Measurements from ENCODE around the gene PROB1.

DNA sequence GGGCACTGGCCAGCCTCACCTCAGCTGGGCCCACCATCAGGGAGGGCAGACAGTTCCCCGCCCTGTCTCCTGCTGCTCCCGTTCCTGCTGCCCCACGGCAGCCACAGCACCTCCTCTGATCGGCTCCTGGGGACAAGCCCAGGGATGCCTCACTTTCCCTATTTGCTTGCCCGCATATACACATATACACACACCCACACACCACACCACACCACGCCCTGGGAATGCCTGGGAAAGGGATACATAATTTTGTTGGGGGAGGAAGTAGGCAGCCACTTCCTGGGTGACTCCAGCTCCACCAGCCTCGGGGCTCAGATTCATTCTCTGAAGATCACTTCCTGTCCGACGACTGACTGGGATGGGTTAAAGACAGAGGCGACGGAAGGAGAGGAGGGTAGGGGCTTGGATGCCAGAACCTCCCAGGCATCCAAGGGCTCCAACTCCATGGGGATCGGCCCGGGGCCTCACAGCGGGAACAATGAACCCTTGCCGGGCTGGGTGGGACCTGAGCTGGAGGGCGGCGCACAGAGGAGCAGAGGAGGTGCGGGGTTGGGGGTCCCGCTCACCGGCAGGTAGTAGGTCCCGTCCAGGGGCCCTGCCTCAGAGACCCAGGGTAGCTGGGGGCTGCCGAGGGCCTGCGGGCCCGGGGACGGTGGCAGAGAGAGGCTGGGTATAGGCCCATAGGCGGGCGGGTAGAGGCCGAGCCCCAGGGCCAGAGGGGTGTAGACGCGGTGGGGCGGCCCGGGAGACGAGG, 3.2 kb downstream of the PROB1 start:
- TF ChIP-seq EP300 (IDR thresholded peaks at IDR 0.05) (no peak), POLR2AphosphoS5 (IDR thresholded peaks at IDR 0.05) (no peak), POLR2A (IDR thresholded peaks at IDR 0.05) (no peak)
- TF ChIP-seq, protein P1, sequence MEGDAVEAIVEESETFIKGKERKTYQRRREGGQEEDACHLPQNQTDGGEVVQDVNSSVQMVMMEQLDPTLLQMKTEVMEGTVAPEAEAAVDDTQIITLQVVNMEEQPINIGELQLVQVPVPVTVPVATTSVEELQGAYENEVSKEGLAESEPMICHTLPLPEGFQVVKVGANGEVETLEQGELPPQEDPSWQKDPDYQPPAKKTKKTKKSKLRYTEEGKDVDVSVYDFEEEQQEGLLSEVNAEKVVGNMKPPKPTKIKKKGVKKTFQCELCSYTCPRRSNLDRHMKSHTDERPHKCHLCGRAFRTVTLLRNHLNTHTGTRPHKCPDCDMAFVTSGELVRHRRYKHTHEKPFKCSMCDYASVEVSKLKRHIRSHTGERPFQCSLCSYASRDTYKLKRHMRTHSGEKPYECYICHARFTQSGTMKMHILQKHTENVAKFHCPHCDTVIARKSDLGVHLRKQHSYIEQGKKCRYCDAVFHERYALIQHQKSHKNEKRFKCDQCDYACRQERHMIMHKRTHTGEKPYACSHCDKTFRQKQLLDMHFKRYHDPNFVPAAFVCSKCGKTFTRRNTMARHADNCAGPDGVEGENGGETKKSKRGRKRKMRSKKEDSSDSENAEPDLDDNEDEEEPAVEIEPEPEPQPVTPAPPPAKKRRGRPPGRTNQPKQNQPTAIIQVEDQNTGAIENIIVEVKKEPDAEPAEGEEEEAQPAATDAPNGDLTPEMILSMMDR (IDR thresholded peaks at IDR 0.05): no peak

Measured in suprapubic skin (tissue), 4 donors.